ENCODE results near the gene MRPL33.
"Not testable (repeated sequence)": the region's sequence is repeated elsewhere in the genome, so short reads cannot be mapped to it uniquely, and the experiment has no call there.

Gene MRPL33

GRCh38 chr2:27734305-27734704, 37.2 kb upstream of the MRPL33 start:
- Mint-ChIP-seq H3K4me1 (no peaks in the 10 kb centered on the region), H3K36me3 (ENCODE audit: insufficient read depth) (no peaks in the 10 kb centered on the region), H3K9me3 (no peaks in the 10 kb centered on the region), H3K27me3 (no peaks in the 10 kb centered on the region), H3K4me3 (no peak overlapping the region), H3K27ac (ENCODE audit: low read depth) (no peak overlapping the region)
- ATAC-seq (replicated peaks; ENCODE audit: extremely low read depth, poor library complexity, severe bottlenecking) (no peak), DNase-seq (ENCODE audit: low spot score in 2 of 2) (no peak)

GRCh38 chr2:27735263-27735904, 36.1 kb upstream of the MRPL33 start:
- Mint-ChIP-seq H3K36me3 (ENCODE audit: insufficient read depth) (no peaks in the 10 kb centered on the region), H3K9me3 (no peaks in the 10 kb centered on the region), H3K4me3 (peak overlapping the region; percentile 39), H3K27ac (ENCODE audit: low read depth) (no peak overlapping the region), H3K4me1 (no peaks in the 10 kb centered on the region), H3K27me3 (no peaks in the 10 kb centered on the region)
- ATAC-seq (replicated peaks; ENCODE audit: extremely low read depth, poor library complexity, severe bottlenecking) = no peak
- no peak for DNase-seq (ENCODE audit: low spot score in 2 of 2)

- Mint-ChIP-seq H3K9me3 (no peaks in the 10 kb centered on the region), H3K27ac (ENCODE audit: low read depth) (no peak overlapping the region), H3K27me3 (no peaks in the 10 kb centered on the region), H3K4me1 (no peaks in the 10 kb centered on the region), H3K4me3 (no peak overlapping the region), H3K36me3 (ENCODE audit: insufficient read depth) (no peaks in the 10 kb centered on the region)
- ATAC-seq (replicated peaks; ENCODE audit: extremely low read depth, poor library complexity, severe bottlenecking) (no peak), DNase-seq (ENCODE audit: low spot score in 2 of 2) (no peak)
These were observed 35.3 kb upstream of the MRPL33 start for GRCh38 chr2:27736031-27736889.

- H3K4me3 Mint-ChIP-seq = no peak overlapping the region
- H3K27me3 Mint-ChIP-seq = no peaks in the 10 kb centered on the region
- no peak overlapping the region for H3K27ac Mint-ChIP-seq (ENCODE audit: low read depth)
- no peaks in the 10 kb centered on the region for H3K9me3 Mint-ChIP-seq
- H3K36me3 Mint-ChIP-seq (ENCODE audit: insufficient read depth) = no peaks in the 10 kb centered on the region
- H3K4me1 Mint-ChIP-seq = no peaks in the 10 kb centered on the region
- ATAC-seq (replicated peaks; ENCODE audit: extremely low read depth, poor library complexity, severe bottlenecking) (no peak), DNase-seq (ENCODE audit: low spot score in 2 of 2) (no peak)
These were observed 34.7 kb upstream of the MRPL33 start for GRCh38 chr2:27736890-27737204.

GRCh38 chr2:27737676-27738348, 33.7 kb upstream of the MRPL33 start:
- ATAC-seq (replicated peaks; ENCODE audit: extremely low read depth, poor library complexity, severe bottlenecking) (no peak), DNase-seq (ENCODE audit: low spot score in 2 of 2) (no peak)
- no peaks in the 10 kb centered on the region for H3K36me3 Mint-ChIP-seq (ENCODE audit: insufficient read depth)
- no peaks in the 10 kb centered on the region for H3K27me3 Mint-ChIP-seq
- no peak overlapping the region for H3K4me3 Mint-ChIP-seq
- H3K27ac Mint-ChIP-seq (ENCODE audit: low read depth) = no peak overlapping the region
- no peaks in the 10 kb centered on the region for H3K4me1 Mint-ChIP-seq
- H3K9me3 Mint-ChIP-seq = no peaks in the 10 kb centered on the region

GRCh38 chr2:27738349-27739057, 33.0 kb upstream of the MRPL33 start:
- Mint-ChIP-seq H3K36me3 (ENCODE audit: insufficient read depth) (no peaks in the 10 kb centered on the region), H3K4me1 (no peaks in the 10 kb centered on the region), H3K4me3 (no peak overlapping the region), H3K27me3 (no peaks in the 10 kb centered on the region), H3K27ac (ENCODE audit: low read depth) (no peak overlapping the region), H3K9me3 (no peaks in the 10 kb centered on the region)
- no peak for DNase-seq (ENCODE audit: low spot score in 2 of 2)
- ATAC-seq (replicated peaks; ENCODE audit: extremely low read depth, poor library complexity, severe bottlenecking) = no peak

- H3K4me3 Mint-ChIP-seq = no peak overlapping the region
- H3K27ac Mint-ChIP-seq (ENCODE audit: low read depth) = no peak overlapping the region
- no peaks in the 10 kb centered on the region for H3K36me3 Mint-ChIP-seq (ENCODE audit: insufficient read depth)
- no peak for DNase-seq (ENCODE audit: low spot score in 2 of 2)
- no peaks in the 10 kb centered on the region for H3K9me3 Mint-ChIP-seq
- no peak for ATAC-seq (replicated peaks; ENCODE audit: extremely low read depth, poor library complexity, severe bottlenecking)
- no peaks in the 10 kb centered on the region for H3K27me3 Mint-ChIP-seq
- H3K4me1 Mint-ChIP-seq = no peaks in the 10 kb centered on the region
These were observed 32.5 kb upstream of the MRPL33 start for GRCh38 chr2:27739058-27739373.

- Mint-ChIP-seq H3K36me3 (ENCODE audit: insufficient read depth) (no peaks in the 10 kb centered on the region), H3K4me1 (no peaks in the 10 kb centered on the region), H3K9me3 (no peaks in the 10 kb centered on the region), H3K27me3 (no peaks in the 10 kb centered on the region), H3K4me3 (no peak overlapping the region), H3K27ac (ENCODE audit: low read depth) (no peak overlapping the region)
- ATAC-seq (replicated peaks; ENCODE audit: extremely low read depth, poor library complexity, severe bottlenecking) (no peak), DNase-seq (ENCODE audit: low spot score in 2 of 2) (no peak)
These were observed 29.8 kb upstream of the MRPL33 start for GRCh38 chr2:27741673-27742072.

- no peaks in the 10 kb centered on the region for H3K27me3 Mint-ChIP-seq
- DNase-seq (ENCODE audit: low spot score in 2 of 2) (no peak), ATAC-seq (replicated peaks; ENCODE audit: extremely low read depth, poor library complexity, severe bottlenecking) (no peak)
- H3K36me3 Mint-ChIP-seq (ENCODE audit: insufficient read depth) = no peaks in the 10 kb centered on the region
- no peaks in the 10 kb centered on the region for H3K9me3 Mint-ChIP-seq
- no peak overlapping the region for H3K4me3 Mint-ChIP-seq
- H3K4me1 Mint-ChIP-seq = no peaks in the 10 kb centered on the region
- H3K27ac Mint-ChIP-seq (ENCODE audit: low read depth) = no peak overlapping the region
These were observed 28.9 kb upstream of the MRPL33 start for GRCh38 chr2:27742571-27742970.

- ATAC-seq (replicated peaks; ENCODE audit: extremely low read depth, poor library complexity, severe bottlenecking); H3K4me3 Mint-ChIP-seq; DNase-seq (ENCODE audit: low spot score in 2 of 2); H3K36me3 Mint-ChIP-seq (ENCODE audit: insufficient read depth); H3K4me1 Mint-ChIP-seq: not testable (repeated sequence)
- Mint-ChIP-seq H3K27me3 (peaks cover 10% of the 10 kb centered on the region), H3K9me3 (peaks cover 11% of the 10 kb centered on the region), H3K27ac (ENCODE audit: low read depth) (peak overlapping the region; percentile 12)
These were observed 26.0 kb upstream of the MRPL33 start for GRCh38 chr2:27745494-27745893.

GRCh38 chr2:27746325-27746724, 25.2 kb upstream of the MRPL33 start:
- no peak overlapping the region for H3K4me3 Mint-ChIP-seq
- peaks cover 10% of the 10 kb centered on the region for H3K27me3 Mint-ChIP-seq
- H3K27ac Mint-ChIP-seq (ENCODE audit: low read depth) = no peak overlapping the region
- H3K36me3 Mint-ChIP-seq (ENCODE audit: insufficient read depth) = no peaks in the 10 kb centered on the region
- peaks cover 11% of the 10 kb centered on the region for H3K9me3 Mint-ChIP-seq
- no peaks in the 10 kb centered on the region for H3K4me1 Mint-ChIP-seq
- DNase-seq (ENCODE audit: low spot score in 2 of 2) (no peak), ATAC-seq (replicated peaks; ENCODE audit: extremely low read depth, poor library complexity, severe bottlenecking) (no peak)

GRCh38 chr2:27747827-27748352, 23.6 kb upstream of the MRPL33 start:
- ATAC-seq (replicated peaks; ENCODE audit: extremely low read depth, poor library complexity, severe bottlenecking) (no peak), DNase-seq (ENCODE audit: low spot score in 2 of 2) (no peak)
- H3K36me3 Mint-ChIP-seq (ENCODE audit: insufficient read depth) = no peaks in the 10 kb centered on the region
- peaks cover 11% of the 10 kb centered on the region for H3K27me3 Mint-ChIP-seq
- peaks cover 11% of the 10 kb centered on the region for H3K9me3 Mint-ChIP-seq
- H3K27ac Mint-ChIP-seq (ENCODE audit: low read depth) = no peak overlapping the region
- H3K4me3 Mint-ChIP-seq = no peak overlapping the region
- H3K4me1 Mint-ChIP-seq = no peaks in the 10 kb centered on the region

Measured in central memory CD8-positive, alpha-beta T cell (primary cell).